Myocyte (in vitro differentiated cells): ENCODE results near the gene HOXD4. TPM values are rescaled to one million over a fixed set of nuclear protein-coding genes. Genes with fewer than 3 reads are reported as not detected.

Source experiments
- DNase-seq: peaks from one replicate; pipeline ENCODE4 v3.0.0-alpha.2; 2012; ENCODE audit warnings: low read depth
- total RNA-seq: library from RNA; depleted of rRNA; stranded (reverse); fragments of >200 nt; gene quantifications from 2 replicates; pipeline ENCODE4 v1.2.3, GENCODE V29; 2014

HOXD4 gene
- total RNA-seq, 1 donor from 2014 or later: not detected

GRCh38 chr2:176114120-176114929, 37.0 kb upstream of the HOXD4 start:
- DNase-seq: peak; percentile 9

DNA sequence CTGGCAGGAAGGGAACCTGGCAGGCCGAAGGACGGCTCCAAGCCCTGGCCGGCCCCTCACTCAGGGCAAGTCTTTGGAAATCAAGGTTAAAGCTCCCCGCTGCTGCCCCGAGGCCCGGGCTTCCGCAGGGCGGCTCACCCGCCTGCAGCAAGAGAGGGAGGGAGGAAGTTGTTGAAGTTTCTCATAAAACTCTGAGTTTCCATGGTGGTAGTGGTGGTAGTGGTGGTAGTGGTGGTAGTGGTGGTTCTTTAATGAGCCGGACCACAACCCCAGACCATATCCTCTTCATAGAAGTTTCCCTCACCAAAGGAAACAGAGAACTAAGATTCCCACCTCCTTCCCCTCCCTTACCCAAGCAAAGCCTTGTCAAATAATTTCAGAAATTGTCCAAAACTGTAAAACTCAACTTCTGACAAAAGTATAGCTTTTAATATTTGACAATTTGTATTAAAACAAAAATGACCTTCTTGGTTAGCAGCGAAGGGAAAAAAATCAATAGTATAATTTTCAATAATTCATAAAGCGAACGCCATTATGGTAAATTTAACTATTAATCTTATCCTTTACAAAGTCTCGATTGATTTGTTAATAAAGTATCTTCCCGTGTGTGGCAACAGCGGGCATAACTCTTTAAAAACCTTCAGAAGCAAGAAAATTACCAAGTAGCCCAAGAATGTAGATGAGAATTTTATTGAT, 36.3 kb upstream of the HOXD4 start:
- DNase-seq: no peak

DNA sequence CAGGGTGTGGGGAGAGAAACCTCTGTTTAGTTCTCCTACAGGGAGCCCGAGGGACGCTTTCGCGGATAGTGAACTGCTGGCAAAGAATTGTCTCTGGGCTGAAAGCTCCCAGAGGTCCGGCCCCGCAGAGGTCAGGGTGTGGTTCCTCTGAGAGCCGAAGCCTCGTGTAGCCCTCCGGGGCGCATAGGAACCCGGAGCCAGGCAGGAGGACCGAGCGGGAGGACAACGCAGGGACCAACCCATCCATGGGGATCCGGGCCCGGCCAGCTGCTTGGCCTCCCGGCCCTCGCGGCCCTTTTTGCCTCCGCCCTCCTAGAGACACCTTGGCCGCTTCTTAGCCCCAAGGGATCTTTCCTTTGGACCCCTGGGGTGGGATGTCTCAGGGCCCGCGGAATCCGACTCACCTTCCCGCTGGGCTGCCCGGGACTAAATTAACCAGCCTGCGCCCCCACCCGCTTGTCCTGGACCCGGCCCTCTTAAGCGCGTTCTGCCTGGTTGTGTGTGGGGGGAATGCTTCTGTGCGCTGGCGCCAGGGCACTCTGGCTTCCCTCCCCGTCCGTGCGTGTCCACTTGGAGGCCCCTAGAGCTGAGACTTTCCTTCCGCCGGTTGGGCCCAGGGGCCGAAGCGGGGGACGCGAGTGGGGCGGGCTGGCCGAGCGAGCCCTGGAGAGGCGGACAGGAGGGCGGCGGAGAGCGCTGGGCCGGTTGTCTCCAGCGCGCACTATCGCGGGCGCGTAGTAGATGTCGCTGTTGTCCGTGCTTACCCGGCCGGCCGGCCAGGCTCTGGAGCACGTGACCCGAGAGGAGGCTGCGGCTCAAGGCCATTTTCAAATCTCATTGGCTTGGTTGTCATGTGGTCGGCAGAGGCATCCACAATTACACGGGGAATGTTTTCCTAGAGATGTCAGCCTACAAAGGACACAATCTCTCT, 35.2 kb upstream of the HOXD4 start, which contains the start of gene HOXD10:
TSS of gene HOXD10 (plus strand) at position 896 of the 931 bp plus-strand sequence. CDS start 56 bp downstream, outside the sequence.
- no peak for DNase-seq

- no peak for DNase-seq
Measured at GRCh38 chr2:176117162-176117822, 34.1 kb upstream of the HOXD4 start.

- no peak for DNase-seq
Measured at GRCh38 chr2:176117823-176118371, 33.5 kb upstream of the HOXD4 start.

- DNase-seq: peak; percentile 23
Measured at GRCh38 chr2:176118601-176119339, 32.6 kb upstream of the HOXD4 start.

- no peak for DNase-seq
Measured at GRCh38 chr2:176120364-176121189, 30.8 kb upstream of the HOXD4 start.

- no peak for DNase-seq
Measured at GRCh38 chr2:176121190-176122051, 29.9 kb upstream of the HOXD4 start.

DNA sequence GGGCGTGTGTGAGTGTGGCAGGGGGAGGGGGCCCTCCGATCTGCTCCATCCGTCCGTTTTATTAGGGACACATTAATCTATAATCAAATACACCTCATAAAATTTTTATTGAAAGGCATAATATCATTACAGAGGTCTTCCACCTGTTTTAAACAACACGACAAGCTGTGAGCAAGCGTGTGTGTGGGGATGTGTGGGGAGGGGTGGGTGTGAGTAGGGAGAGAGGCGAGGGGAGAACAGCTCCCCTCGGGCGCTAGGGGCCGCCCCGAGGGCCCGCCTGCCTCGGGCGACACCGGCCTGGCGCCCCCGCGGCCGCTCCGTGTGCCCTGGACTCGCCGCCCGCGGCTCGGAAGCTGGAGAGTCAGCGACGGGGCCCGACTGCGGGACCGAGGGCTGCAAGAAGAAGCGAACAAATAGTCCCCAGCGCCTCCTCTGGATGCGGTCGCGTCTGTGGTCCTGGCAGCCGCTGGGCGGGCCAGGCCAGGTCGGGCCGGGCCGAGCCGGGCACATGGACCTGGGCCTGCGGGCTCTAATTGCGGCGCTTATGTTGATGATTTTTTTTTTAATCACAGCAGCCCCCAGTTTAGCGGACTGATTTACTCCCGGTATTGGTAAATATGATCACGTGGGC, 29.2 kb upstream of the HOXD4 start:
- peak; percentile 58 for DNase-seq

GRCh38 chr2:176122683-176123410, 28.5 kb upstream of the HOXD4 start, which contains the start of gene HOXD9:
TSS of gene HOXD9 (plus strand) at chr2:176122719. CDS start at chr2:176122769, 50 bp downstream.
- DNase-seq: no peak

DNA sequence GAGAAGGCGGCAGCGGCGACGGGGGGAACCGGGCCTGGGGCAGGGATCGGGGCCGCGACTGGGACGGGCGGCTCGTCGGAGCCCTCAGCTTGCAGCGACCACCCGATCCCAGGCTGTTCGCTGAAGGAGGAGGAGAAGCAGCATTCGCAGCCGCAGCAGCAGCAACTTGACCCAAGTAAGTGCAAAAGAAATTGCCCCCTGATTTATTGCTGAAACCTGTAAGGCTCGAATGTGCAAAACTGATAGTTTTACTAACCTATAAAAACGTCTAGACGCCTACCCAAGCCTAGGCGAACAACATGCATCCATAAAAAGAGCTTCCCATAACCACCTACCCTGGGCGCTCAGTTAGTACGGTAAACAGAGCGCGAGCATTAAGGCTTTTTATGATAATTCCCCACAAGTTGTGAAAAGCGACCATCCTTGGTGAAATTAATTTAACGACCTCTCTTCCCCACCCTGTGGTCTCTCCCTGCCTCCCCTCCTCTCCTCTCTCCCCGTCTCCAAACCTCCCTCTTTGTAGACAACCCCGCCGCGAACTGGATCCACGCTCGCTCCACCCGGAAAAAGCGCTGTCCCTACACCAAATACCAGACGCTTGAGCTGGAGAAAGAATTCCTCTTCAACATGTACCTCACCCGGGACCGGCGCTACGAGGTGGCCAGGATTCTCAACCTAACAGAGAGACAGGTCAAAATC, 27.8 kb upstream of the HOXD4 start:
- no peak for DNase-seq

GRCh38 chr2:176124110-176124946, 27.0 kb upstream of the HOXD4 start:
- DNase-seq: no peak

- DNase-seq: no peak
Measured at GRCh38 chr2:176124947-176125771, 26.2 kb upstream of the HOXD4 start.

DNA sequence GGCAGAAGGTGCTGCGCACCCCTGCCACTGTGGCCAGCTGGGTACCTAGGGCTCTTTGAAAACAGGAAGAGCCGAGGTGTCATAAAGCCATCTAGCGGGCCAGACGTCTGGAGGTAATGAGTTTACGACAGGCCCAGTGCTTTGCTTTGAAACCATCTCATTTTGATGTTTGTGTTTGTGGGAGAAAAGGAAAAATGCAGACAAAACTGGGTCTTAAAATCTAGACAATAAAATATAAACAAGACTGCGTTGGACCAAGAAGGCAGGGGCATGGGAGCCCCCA, 25.6 kb upstream of the HOXD4 start:
- DNase-seq: no peak
